ENCODE measurements around the gene FAM174C.

GRCh38 chr19:1261798-1262622, 13.3 kb upstream of the FAM174C start:
- TF ChIP-seq ZNF263 (CRISPR knock-in tag; IDR thresholded peaks at IDR 0.05; ENCODE audit: low read depth) (no peak), CTCF (IDR thresholded peaks at IDR 0.05) (no peak), SP1 (CRISPR knock-in tag; conservative IDR thresholded peaks at IDR 0.05) (no peak), MAX (CRISPR knock-in tag; IDR thresholded peaks at IDR 0.05) (no peak), FOXP1 (CRISPR knock-in tag; IDR thresholded peaks at IDR 0.05; ENCODE audit: borderline replicate concordance) (no peak), CREB1 (CRISPR knock-in tag; IDR thresholded peaks at IDR 0.05) (no peak), TEAD1 (CRISPR knock-in tag; IDR thresholded peaks at IDR 0.05) (no peak)
- TF ChIP-seq, protein P1, sequence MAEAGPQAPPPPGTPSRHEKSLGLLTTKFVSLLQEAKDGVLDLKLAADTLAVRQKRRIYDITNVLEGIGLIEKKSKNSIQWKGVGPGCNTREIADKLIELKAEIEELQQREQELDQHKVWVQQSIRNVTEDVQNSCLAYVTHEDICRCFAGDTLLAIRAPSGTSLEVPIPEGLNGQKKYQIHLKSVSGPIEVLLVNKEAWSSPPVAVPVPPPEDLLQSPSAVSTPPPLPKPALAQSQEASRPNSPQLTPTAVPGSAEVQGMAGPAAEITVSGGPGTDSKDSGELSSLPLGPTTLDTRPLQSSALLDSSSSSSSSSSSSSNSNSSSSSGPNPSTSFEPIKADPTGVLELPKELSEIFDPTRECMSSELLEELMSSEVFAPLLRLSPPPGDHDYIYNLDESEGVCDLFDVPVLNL (CRISPR knock-in tag; IDR thresholded peaks at IDR 0.05; ENCODE audit: borderline replicate concordance, low read depth) = no peak
- TF ChIP-seq, protein P2, sequence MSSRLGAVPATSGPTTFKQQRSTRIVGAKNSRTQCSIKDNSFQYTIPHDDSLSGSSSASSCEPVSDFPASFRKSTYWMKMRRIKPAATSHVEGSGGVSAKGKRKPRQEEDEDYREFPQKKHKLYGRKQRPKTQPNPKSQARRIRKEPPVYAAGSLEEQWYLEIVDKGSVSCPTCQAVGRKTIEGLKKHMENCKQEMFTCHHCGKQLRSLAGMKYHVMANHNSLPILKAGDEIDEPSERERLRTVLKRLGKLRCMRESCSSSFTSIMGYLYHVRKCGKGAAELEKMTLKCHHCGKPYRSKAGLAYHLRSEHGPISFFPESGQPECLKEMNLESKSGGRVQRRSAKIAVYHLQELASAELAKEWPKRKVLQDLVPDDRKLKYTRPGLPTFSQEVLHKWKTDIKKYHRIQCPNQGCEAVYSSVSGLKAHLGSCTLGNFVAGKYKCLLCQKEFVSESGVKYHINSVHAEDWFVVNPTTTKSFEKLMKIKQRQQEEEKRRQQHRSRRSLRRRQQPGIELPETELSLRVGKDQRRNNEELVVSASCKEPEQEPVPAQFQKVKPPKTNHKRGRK (CRISPR knock-in tag; IDR thresholded peaks at IDR 0.05; ENCODE audit: borderline replicate concordance) = no peak
- TF ChIP-seq, protein P3, sequence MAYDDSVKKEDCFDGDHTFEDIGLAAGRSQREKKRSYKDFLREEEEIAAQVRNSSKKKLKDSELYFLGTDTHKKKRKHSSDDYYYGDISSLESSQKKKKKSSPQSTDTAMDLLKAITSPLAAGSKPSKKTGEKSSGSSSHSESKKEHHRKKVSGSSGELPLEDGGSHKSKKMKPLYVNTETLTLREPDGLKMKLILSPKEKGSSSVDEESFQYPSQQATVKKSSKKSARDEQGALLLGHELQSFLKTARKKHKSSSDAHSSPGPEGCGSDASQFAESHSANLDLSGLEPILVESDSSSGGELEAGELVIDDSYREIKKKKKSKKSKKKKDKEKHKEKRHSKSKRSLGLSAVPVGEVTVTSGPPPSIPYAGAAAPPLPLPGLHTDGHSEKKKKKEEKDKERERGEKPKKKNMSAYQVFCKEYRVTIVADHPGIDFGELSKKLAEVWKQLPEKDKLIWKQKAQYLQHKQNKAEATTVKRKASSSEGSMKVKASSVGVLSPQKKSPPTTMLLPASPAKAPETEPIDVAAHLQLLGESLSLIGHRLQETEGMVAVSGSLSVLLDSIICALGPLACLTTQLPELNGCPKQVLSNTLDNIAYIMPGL (CRISPR knock-in tag; IDR thresholded peaks at IDR 0.05) = no peak

Measured in WTC11 (cell line).